HG03565 (cell line): ENCODE data around the gene SMAD3.
"Not testable (repeated sequence)": the region's sequence is repeated elsewhere in the genome, so short reads cannot be mapped to it uniquely, and the experiment has no call there.

ENCODE experiments used
- ATAC-seq: cut with Tn5 transposase; IDR thresholded peaks from one replicate; pipeline ENCODE4 v1.9.1; 2021; ENCODE audit warnings: mild to moderate bottlenecking, moderate library complexity; ENCODE audit not compliant: unreplicated experiment

SMAD3 gene

GRCh38 chr15:67140078-67140833 is 74.9 kb downstream of the SMAD3 start:
- no peak for ATAC-seq

GRCh38 chr15:67142092-67142766 is 76.8 kb downstream of the SMAD3 start:
- no peak for ATAC-seq

- no peak for ATAC-seq
Observed at GRCh38 chr15:67142767-67143100, 77.3 kb downstream of the SMAD3 start.

- ATAC-seq: no peak
Observed at GRCh38 chr15:67143646-67144045, 78.2 kb downstream of the SMAD3 start.

- no peak for ATAC-seq
Observed at GRCh38 chr15:67144609-67145311, 79.4 kb downstream of the SMAD3 start.

GRCh38 chr15:67145312-67145610 is 79.9 kb downstream of the SMAD3 start:
- ATAC-seq: no peak

- ATAC-seq: no peak
Observed at GRCh38 chr15:67145710-67146109, 80.3 kb downstream of the SMAD3 start.

- ATAC-seq: no peak
Observed at GRCh38 chr15:67146234-67146633, 80.8 kb downstream of the SMAD3 start.

GRCh38 chr15:67146875-67147381 is 81.5 kb downstream of the SMAD3 start:
- ATAC-seq: no peak

- ATAC-seq: no peak
Observed at GRCh38 chr15:67147396-67147949, 82.1 kb downstream of the SMAD3 start.

- ATAC-seq: no peak
Observed at GRCh38 chr15:67148196-67148701, 82.8 kb downstream of the SMAD3 start.

GRCh38 chr15:67149068-67149772 is 83.8 kb downstream of the SMAD3 start:
- no peak for ATAC-seq

GRCh38 chr15:67149773-67150022 is 84.3 kb downstream of the SMAD3 start:
- no peak for ATAC-seq

GRCh38 chr15:67150023-67150860 is 84.8 kb downstream of the SMAD3 start:
- no peak for ATAC-seq

GRCh38 chr15:67152429-67152828 is 87.0 kb downstream of the SMAD3 start:
- ATAC-seq: no peak

GRCh38 chr15:67153044-67153443 is 87.6 kb downstream of the SMAD3 start:
- ATAC-seq: not testable (repeated sequence)

GRCh38 chr15:67154249-67154648 is 88.8 kb downstream of the SMAD3 start:
- no peak for ATAC-seq

- ATAC-seq: no peak
Observed at GRCh38 chr15:67156426-67156825, 91.0 kb downstream of the SMAD3 start.

GRCh38 chr15:67156834-67157233 is 91.4 kb downstream of the SMAD3 start:
- ATAC-seq: no peak

- ATAC-seq: no peak
Observed at GRCh38 chr15:67157521-67158252, 92.3 kb downstream of the SMAD3 start.
